Ascending aorta (tissue), 2 donors: ENCODE data around the gene PIWIL1. TPM values are rescaled to one million over a fixed set of nuclear protein-coding genes. Genes with fewer than 3 reads are reported as not detected.

Experiments
- DNase-seq, 2 donors: peaks; one replicate each; pipeline ENCODE4 v3.0.0-alpha.2; 2019; ENCODE audit warnings: low spot score in 2 of 2
- H3K27ac ChIP-seq, 2 donors: fragments of 200-600 bp; sonication (generic); one replicate each; pipeline ENCODE4 v1.5.1; 2016 to 2017; ENCODE audit warnings: mild to moderate bottlenecking in 1 of 2
- H3K27me3 ChIP-seq: fragments of 200-600 bp; sonication (generic); one replicate; pipeline ENCODE4 v1.5.1; 2017
- H3K36me3 ChIP-seq, 2 donors: fragments of 200-600 bp; sonication (generic); one replicate each; pipeline ENCODE4 v1.5.1; 2016
- H3K4me1 ChIP-seq, 2 donors: fragments of 200-600 bp; sonication (generic); one replicate each; pipeline ENCODE4 v1.5.1; 2016 to 2017; ENCODE audit warnings: mild to moderate bottlenecking in 1 of 2
- H3K4me3 ChIP-seq, 2 donors: fragments of 200-600 bp; sonication (generic); one replicate each; pipeline ENCODE4 v1.5.1; 2016 to 2017; ENCODE audit warnings: mild to moderate bottlenecking in 1 of 2
- H3K9me3 ChIP-seq, 2 donors: fragments of 200-600 bp; sonication (generic); one replicate each; pipeline ENCODE4 v1.5.1; 2016
- intact Hi-C: fragments of 100-400 bp; cut with DNase I; formaldehyde crosslinking; loops from one replicate; pipeline ENCODE4 v1.15.1; 2023
- total RNA-seq: library from RNA; depleted of rRNA; stranded (reverse); fragments of >200 nt; gene quantifications from one replicate; pipeline ENCODE4 v1.1.0, GENCODE V29; 2016
- TF ChIP-seq, protein P1 (sequence below), 3 experiments: fragments of 200-600 bp in 2 of 3; fragments of 450-650 bp in 1 of 3; sonication (generic) in 2 of 3; IDR thresholded peaks; one replicate each; pipeline ENCODE4 v1.5.1; 2016 to 2019; ENCODE audit warnings: antibody characterized with exemption in 3 of 3, mild to moderate bottlenecking in 1 of 3, moderate library complexity in 1 of 3

Gene PIWIL1
- total RNA-seq: not detected

DNA sequence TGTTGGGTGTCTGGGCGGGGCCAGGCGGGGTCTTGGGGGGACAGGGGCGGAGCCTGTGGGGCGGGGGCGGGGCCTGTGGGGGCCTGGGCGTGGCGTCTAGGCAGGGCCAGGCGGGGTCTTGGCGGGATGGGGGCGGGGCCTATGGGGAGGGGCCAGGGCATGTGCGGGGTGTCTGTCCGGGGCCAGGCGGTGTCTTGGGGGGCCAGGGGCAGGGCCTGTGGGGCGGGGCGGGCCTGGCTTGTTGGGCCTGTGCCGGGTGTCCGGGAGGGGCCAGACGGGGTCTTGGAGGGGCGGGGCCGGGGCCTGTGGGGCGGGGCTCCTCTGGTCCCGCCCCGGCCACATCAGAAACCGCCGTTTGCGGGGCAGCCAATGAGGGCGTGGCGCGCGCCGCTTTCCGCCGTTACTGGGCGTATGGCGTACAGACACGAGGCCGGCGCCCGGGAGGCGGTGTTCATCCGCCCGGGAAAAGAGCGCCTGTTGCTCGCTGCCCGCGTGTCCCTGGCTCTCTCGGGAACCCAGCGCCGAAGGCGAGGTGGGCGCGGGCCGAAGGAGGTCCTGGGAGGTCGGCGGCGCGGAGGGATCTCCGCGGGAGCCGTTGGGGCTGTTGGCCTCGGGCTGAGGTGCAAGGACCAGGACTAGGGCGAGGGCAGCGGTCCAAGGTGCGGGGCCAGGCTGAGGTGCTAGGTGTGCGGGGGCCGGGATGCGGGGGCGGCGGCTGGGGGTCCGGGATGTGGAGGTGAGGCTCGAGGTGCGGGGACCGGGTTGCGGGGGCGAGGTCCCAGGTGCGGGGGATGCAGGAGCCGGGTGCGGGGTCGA lies at the start of gene PIWIL1:
TSS of gene PIWIL1 (plus strand) at position 400 of the 816 bp plus-strand sequence. CDS start 4,705 bp downstream, outside the sequence.
- H3K4me1 ChIP-seq: no peaks in the 10 kb centered on the region
- H3K4me3 ChIP-seq: no peak within 1 kb of the TSS
- H3K27ac ChIP-seq: no peak within 1 kb of the TSS
- no peaks in the 10 kb centered on the region for H3K9me3 ChIP-seq
- intact Hi-C loops: no loop called here
- H3K36me3 ChIP-seq: no peaks in the 10 kb centered on the region
- H3K27me3 ChIP-seq: no peaks in the 10 kb centered on the region
- TF ChIP-seq, protein P1, sequence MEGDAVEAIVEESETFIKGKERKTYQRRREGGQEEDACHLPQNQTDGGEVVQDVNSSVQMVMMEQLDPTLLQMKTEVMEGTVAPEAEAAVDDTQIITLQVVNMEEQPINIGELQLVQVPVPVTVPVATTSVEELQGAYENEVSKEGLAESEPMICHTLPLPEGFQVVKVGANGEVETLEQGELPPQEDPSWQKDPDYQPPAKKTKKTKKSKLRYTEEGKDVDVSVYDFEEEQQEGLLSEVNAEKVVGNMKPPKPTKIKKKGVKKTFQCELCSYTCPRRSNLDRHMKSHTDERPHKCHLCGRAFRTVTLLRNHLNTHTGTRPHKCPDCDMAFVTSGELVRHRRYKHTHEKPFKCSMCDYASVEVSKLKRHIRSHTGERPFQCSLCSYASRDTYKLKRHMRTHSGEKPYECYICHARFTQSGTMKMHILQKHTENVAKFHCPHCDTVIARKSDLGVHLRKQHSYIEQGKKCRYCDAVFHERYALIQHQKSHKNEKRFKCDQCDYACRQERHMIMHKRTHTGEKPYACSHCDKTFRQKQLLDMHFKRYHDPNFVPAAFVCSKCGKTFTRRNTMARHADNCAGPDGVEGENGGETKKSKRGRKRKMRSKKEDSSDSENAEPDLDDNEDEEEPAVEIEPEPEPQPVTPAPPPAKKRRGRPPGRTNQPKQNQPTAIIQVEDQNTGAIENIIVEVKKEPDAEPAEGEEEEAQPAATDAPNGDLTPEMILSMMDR (IDR thresholded peaks at IDR 0.05): no peak
- no peak for DNase-seq

DNA sequence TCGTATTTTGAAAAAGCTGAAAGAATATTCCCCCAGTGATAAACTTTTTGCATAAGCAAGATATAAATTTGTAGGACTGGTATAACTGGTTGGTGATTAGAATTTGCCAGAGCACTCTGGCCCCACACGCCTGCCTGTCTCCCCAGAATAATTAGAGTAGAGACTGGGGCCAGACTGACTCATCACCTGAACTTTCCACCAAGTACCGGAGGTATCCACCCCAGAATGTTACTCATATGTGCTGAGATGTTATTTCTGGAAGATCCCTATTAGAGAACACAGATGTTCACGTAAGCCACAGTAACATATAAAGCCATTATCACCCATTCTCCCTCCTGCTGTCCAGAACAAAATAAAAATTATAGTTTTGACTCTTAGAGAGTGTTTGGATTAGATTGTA lies 49.5 kb upstream of the PIWIL1 start:
- intact Hi-C loops: no loop called here
- TF ChIP-seq, protein P1 (IDR thresholded peaks at IDR 0.05): no peak
- H3K27ac ChIP-seq: no peak overlapping the region

DNA sequence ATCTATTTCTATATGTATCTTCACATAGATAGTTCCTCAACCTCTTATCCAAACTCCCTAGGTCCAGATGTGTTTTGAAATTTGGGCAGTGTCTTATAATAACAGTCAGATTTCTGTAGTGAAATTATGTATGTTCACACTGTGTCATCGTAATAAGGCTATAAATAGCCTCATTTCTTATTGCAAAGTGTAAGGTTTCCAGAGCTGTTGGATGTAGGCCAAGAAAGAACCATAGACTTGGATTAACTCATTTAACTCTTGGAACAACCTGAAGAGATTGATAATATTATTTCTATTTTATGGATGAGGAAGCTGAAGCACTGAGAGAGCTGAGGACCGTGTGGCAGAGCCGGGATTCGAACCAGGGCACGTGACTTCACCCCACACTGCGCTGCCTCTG lies 49.0 kb upstream of the PIWIL1 start:
- intact Hi-C loops: no loop called here
- TF ChIP-seq, protein P1 (IDR thresholded peaks at IDR 0.05): no peak
- Histone ChIP-seq H3K27me3 (no peaks in the 10 kb centered on the region), H3K27ac (no peak overlapping the region), H3K4me1 (no peaks in the 10 kb centered on the region), H3K36me3 (no peaks in the 10 kb centered on the region), H3K9me3 (no peaks in the 10 kb centered on the region), H3K4me3 (no peak overlapping the region)
- no peak for DNase-seq

More for the DNA sequence above, 49.5 kb upstream of the PIWIL1 start:
- DNase-seq: no peak
- Histone ChIP-seq H3K36me3 (no peaks in the 10 kb centered on the region), H3K4me1 (no peaks in the 10 kb centered on the region), H3K9me3 (no peaks in the 10 kb centered on the region), H3K27me3 (no peaks in the 10 kb centered on the region), H3K4me3 (no peak overlapping the region)

DNA sequence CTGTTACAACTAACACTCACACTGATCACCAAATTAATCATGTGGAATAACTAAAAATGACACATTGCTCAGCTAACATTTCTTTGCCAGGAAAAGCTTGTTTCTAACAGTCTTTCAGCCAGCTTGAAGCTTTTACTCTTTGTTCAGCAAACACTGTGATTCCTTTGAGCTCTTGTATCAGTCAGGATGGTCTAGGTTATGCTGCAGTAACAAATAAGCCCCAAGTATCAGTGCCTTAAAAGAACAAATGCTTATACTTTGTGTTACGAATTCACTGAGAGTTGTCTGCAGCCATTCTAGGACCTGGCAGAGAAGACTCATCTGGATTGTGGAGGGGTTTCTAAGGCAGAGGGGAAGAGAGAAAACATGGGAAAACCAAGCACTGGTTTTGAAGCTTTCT lies 47.6 kb upstream of the PIWIL1 start:
- intact Hi-C loops: no loop called here
- Histone ChIP-seq H3K36me3 (no peaks in the 10 kb centered on the region), H3K27me3 (no peaks in the 10 kb centered on the region), H3K4me1 (no peaks in the 10 kb centered on the region), H3K4me3 (no peak overlapping the region), H3K9me3 (no peaks in the 10 kb centered on the region), H3K27ac (no peak overlapping the region)
- no peak for DNase-seq
- TF ChIP-seq, protein P1 (IDR thresholded peaks at IDR 0.05): no peak

DNA sequence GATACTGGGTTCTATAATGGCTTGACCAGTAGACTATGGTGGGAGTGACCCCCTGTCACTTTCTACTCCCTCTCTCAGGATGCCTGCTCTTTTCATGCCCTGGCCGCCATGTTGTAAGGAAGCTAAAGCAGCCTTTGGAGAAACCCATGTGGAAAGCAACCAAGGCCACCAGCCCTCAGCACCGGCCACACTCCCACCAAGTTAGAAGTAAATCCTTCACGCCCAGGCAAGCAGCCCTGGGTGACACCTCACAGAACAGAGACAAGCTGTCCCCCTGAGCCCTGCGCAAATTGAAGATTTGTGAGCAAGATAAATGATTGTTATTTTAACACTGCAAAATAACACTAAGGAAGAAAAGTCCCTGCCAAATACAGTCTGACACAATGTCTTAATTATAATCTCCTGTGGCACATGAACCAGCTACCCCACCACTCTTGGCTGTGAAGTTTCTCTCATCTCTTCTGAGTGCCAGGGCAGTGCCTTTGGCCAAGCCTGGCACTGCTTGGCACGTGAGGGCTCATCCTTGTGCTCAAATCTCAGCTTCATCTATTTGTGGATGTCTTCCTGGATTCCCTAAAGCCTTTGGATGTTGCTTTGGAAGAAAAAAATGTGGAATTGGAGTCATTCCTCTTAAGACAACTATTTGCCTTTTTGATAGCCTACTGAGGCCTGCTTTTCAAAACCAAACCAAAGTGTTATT lies 39.2 kb upstream of the PIWIL1 start:
- Histone ChIP-seq H3K27me3 (no peaks in the 10 kb centered on the region), H3K4me1 (no peaks in the 10 kb centered on the region), H3K36me3 (no peaks in the 10 kb centered on the region), H3K27ac (no peak overlapping the region), H3K4me3 (no peak overlapping the region), H3K9me3 (no peaks in the 10 kb centered on the region)
- TF ChIP-seq, protein P1 (IDR thresholded peaks at IDR 0.05): no peak
- intact Hi-C loops: no loop called here
- no peak for DNase-seq
